Glutamatergic neuron (in vitro differentiated cells): ENCODE measurements around the gene KISS1. TPM values are rescaled to one million over a fixed set of nuclear protein-coding genes. Genes with fewer than 3 reads are reported as not detected.

Experiments used
- DNase-seq: peaks from one replicate; pipeline ENCODE4 v3.0.0; 2022
- H3K27ac Mint-ChIP-seq: one replicate; pipeline ENCODE4 v1.8.0; 2020; ENCODE audit warnings: mild to moderate bottlenecking, mixed read lengths, inconsistent platforms; ENCODE audit not compliant: unreplicated experiment
- H3K27me3 Mint-ChIP-seq: one replicate; pipeline ENCODE4 v1.8.0; 2020; ENCODE audit warnings: mild to moderate bottlenecking, moderate library complexity, mixed read lengths, inconsistent platforms; ENCODE audit not compliant: unreplicated experiment
- H3K36me3 Mint-ChIP-seq: one replicate; pipeline ENCODE4 v1.8.0; 2020; ENCODE audit warnings: mild to moderate bottlenecking, mixed read lengths, inconsistent platforms; ENCODE audit not compliant: unreplicated experiment
- H3K4me1 Mint-ChIP-seq: one replicate; pipeline ENCODE4 v1.8.0; 2020; ENCODE audit warnings: mild to moderate bottlenecking, low read depth, mixed read lengths, inconsistent platforms; ENCODE audit not compliant: unreplicated experiment
- H3K4me3 Mint-ChIP-seq: one replicate; pipeline ENCODE4 v1.8.0; 2020; ENCODE audit warnings: mild to moderate bottlenecking, mixed read lengths, inconsistent platforms; ENCODE audit not compliant: unreplicated experiment
- H3K9me3 Mint-ChIP-seq: one replicate; pipeline ENCODE4 v1.8.0; 2020; ENCODE audit warnings: mild to moderate bottlenecking, moderate library complexity, mixed read lengths, inconsistent platforms; ENCODE audit not compliant: unreplicated experiment
- total RNA-seq: library from RNA; stranded (reverse); fragmentation: NEBNext Ultra II Directional; extraction: Animal tissue kit (Norgen Biotek cat#: 25700); gene quantifications from one replicate; pipeline ENCODE4 v1.2.1, GENCODE V29; 2021; ENCODE audit not compliant: unreplicated experiment
- TF ChIP-seq, protein P1 (sequence below): fragments of 200-600 bp; sonication (generic); IDR thresholded peaks from one replicate; pipeline ENCODE4 v1.5.0; 2021; ENCODE audit not compliant: partially characterized antibody, unreplicated experiment

The KISS1 gene
- total RNA-seq, 1 donor from 2014 or later: not detected

DNA sequence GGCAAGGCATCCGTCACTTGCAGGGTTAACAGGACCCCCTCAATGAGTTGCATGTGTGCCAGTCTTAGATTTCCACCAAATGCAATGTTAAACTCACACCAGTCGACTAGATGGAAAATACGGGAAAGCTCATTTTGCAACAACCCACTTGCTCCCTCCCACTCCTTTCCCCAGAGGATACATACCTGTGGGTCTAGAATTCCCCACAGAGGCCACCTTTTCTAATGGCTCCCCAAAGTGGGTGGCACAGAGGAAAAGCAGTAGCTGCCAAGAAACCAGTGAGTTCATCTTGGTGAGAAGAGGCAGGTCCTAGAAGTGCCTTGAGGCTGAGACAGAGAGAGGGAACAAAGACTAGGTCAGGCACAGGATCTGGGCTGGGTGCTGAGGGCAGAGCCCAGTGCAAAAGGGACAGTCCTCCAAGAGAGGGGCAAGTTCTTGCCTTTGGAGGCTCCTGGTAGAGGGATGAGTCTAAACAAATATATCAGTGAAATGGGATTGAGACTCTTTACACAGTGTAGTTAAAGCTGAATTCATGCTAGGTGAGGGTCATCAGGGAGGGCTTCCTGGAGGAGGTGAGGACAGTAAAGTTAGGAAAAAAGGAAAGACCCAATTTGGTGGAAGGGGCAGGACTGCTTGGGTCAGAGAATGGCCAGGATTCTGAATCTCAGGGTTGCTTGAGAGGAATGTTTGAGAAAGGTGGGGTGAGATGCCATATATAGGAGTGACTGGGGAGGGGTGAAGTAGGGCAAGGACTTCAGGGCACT lies 3.5 kb downstream of the KISS1 start:
- Mint-ChIP-seq H3K36me3 (no peaks in the 10 kb centered on the region), H3K4me1 (peaks cover 28% of the 10 kb centered on the region), H3K4me3 (no peak overlapping the region), H3K27me3 (peaks cover 16% of the 10 kb centered on the region), H3K9me3 (peaks cover 6% of the 10 kb centered on the region), H3K27ac (no peak overlapping the region)
- no peak for DNase-seq
- TF ChIP-seq, protein P1, sequence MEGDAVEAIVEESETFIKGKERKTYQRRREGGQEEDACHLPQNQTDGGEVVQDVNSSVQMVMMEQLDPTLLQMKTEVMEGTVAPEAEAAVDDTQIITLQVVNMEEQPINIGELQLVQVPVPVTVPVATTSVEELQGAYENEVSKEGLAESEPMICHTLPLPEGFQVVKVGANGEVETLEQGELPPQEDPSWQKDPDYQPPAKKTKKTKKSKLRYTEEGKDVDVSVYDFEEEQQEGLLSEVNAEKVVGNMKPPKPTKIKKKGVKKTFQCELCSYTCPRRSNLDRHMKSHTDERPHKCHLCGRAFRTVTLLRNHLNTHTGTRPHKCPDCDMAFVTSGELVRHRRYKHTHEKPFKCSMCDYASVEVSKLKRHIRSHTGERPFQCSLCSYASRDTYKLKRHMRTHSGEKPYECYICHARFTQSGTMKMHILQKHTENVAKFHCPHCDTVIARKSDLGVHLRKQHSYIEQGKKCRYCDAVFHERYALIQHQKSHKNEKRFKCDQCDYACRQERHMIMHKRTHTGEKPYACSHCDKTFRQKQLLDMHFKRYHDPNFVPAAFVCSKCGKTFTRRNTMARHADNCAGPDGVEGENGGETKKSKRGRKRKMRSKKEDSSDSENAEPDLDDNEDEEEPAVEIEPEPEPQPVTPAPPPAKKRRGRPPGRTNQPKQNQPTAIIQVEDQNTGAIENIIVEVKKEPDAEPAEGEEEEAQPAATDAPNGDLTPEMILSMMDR: no peak

DNA sequence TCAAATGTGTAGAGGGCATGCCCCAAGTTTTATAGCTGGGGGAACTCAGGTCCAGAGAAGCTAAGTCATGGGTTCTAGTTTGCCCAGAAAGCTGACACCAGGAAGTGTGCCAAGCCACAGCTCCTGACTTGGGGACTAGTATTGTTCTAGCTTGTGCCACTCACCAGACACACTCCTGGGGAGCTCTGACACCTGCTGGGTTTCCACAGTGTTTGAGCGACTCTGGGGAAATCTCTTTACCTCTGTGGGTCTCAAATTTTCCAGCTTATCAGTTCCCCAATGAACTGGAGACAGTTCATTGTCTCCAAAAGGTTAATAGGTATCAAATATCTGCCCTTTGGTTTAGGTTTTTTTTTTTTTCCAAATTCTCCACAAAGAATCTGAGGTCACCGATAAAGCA lies 4.2 kb downstream of the KISS1 start:
- H3K36me3 Mint-ChIP-seq: no peaks in the 10 kb centered on the region
- H3K27ac Mint-ChIP-seq: no peak overlapping the region
- TF ChIP-seq, protein P1: no peak
- no peak for DNase-seq
- H3K9me3 Mint-ChIP-seq: peaks cover 6% of the 10 kb centered on the region
- H3K4me3 Mint-ChIP-seq: no peak overlapping the region
- peaks cover 16% of the 10 kb centered on the region for H3K27me3 Mint-ChIP-seq
- H3K4me1 Mint-ChIP-seq: peaks cover 36% of the 10 kb centered on the region

DNA sequence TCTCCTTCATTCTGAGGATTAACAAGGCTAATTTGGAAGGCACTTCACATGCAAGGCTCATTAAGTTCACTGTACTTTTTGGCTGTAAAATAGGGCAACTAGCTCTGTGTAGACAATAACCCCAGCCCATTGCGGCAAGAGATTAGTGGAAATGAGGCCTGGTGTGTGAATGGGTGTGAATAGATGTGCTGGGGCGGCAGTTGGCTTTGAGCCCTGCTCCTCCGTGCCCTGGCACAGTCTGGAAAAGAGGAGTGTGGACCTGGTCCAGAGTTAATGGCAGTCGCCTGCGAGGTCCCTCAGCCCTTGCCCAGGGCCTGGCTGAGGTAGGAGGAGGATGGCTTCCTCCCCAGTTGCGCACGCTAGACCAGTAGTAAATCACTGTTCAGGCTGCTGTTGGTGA lies 4.8 kb downstream of the KISS1 start:
- no peak overlapping the region for H3K4me3 Mint-ChIP-seq
- no peaks in the 10 kb centered on the region for H3K36me3 Mint-ChIP-seq
- TF ChIP-seq, protein P1: no peak
- H3K9me3 Mint-ChIP-seq: peaks cover 6% of the 10 kb centered on the region
- no peak overlapping the region for H3K27ac Mint-ChIP-seq
- DNase-seq: no peak
- H3K4me1 Mint-ChIP-seq: peaks cover 35% of the 10 kb centered on the region
- peaks cover 16% of the 10 kb centered on the region for H3K27me3 Mint-ChIP-seq

DNA sequence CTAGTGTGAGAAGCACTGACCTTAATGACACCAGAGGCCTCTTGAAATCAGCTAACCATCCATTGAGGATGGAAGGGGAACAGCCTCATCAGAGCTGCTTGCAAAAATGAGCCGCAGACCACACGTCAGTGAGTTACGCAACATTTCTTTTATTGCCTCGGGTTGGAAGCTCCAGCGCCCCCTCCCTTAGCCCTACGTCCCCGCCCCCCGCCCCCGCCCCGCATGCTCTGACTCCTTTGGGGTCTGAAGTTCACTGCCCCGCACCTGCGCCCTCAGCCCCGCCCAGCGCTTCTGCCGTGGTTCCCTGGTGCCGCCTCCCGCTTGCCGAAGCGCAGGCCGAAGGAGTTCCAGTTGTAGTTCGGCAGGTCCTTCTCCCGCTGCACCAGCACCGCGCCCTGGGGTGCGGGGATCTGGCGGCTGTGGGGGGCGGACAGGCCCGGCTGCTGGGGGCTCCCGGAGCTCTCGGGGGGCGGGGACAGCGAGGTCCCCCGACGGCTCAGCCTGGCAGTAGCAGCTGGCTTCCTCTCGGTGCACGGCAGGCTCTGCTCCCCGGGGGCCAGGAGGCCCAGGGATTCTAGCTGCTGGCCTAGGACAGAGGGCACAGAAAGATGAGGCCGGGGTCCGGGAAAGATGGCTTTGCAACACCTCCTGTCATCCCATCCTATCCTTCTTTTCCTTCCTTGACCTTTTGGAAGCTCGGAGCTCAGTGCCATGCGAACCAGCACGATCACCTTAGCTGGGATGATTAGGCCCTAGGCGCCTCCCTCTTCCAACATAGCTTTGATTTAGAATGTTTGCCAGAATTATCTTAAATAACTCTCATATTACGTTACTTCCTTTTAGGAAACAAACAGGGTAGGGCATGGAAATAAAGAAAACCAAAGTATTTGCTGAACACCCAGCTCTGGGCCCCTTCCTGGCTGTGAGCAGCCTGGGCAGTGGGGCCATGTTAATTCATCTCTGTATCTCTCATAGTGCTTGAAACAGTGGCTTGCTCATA lies 5.8 kb downstream of the KISS1 start:
- H3K27ac Mint-ChIP-seq: peak overlapping the region; percentile 60
- no peaks in the 10 kb centered on the region for H3K36me3 Mint-ChIP-seq
- peaks cover 12% of the 10 kb centered on the region for H3K27me3 Mint-ChIP-seq
- DNase-seq: peak; percentile 67
- peak overlapping the region; percentile 81 for H3K4me3 Mint-ChIP-seq
- TF ChIP-seq, protein P1: no peak
- peaks cover 6% of the 10 kb centered on the region for H3K9me3 Mint-ChIP-seq
- H3K4me1 Mint-ChIP-seq: peaks cover 35% of the 10 kb centered on the region
